ENCODE results near the gene HOXB3. TPM values are rescaled to one million over a fixed set of nuclear protein-coding genes. Genes with fewer than 3 reads are reported as not detected.
A peak's percentile ranks its signal among the peaks of the same experiment; 100 is the strongest.

Gene HOXB3
- total and polyA plus RNA-seq, 8 donors: 10.4 to 114 (median 89.4) TPM

GRCh38 chr17:48596735-48597527 is 6.9 kb upstream of the HOXB3 start:
- Histone ChIP-seq H3K27me3 (peaks cover 71 to 99% of the 10 kb centered on the region in 2 donors), H3K4me1 (peaks cover 12 to 37% of the 10 kb centered on the region in 2 donors), H3K9me3 (no peaks in the 10 kb centered on the region), H3K27ac (peak overlapping the region; percentile 68 to 82), H3K36me3 (no peaks in the 10 kb centered on the region), H3K4me3 (peak overlapping the region; percentile 43 to 44)
- intact Hi-C loops (cut with DNase I): loop anchor here in 1 of 2 donors (10.0 kb wide), 1 partner anchor 252 kb away; no protein-coding TSS in a partner anchor
- ATAC-seq (peak; percentile 21), DNase-seq (peak in 1 of 4 donors; percentile 32)
- no peak for TF ChIP-seq CTCF (IDR thresholded peaks at IDR 0.05)

- H3K4me1 ChIP-seq: peaks cover 12 to 36% of the 10 kb centered on the region in 2 donors
- peaks cover 68 to 99% of the 10 kb centered on the region in 2 donors for H3K27me3 ChIP-seq
- H3K27ac ChIP-seq: peak overlapping the region in 1 of 2 donors; percentile 33
- intact Hi-C loops (cut with DNase I): loop anchor here in 1 of 2 donors (10.0 kb wide), 1 partner anchor 251 kb away; no protein-coding TSS in a partner anchor
- no peak for DNase-seq
- H3K36me3 ChIP-seq: no peaks in the 10 kb centered on the region
- H3K9me3 ChIP-seq: no peaks in the 10 kb centered on the region
- H3K4me3 ChIP-seq: peak overlapping the region; percentile 9 to 44
- no peak for ATAC-seq
- TF ChIP-seq CTCF (IDR thresholded peaks at IDR 0.05): no peak
Observed at GRCh38 chr17:48596000-48596734, 6.1 kb upstream of the HOXB3 start.

- Histone ChIP-seq H3K9me3 (no peaks in the 10 kb centered on the region), H3K27ac (peak overlapping the region in 1 of 2 donors; percentile 90), H3K36me3 (no peaks in the 10 kb centered on the region), H3K27me3 (peaks cover 68 to 100% of the 10 kb centered on the region in 2 donors), H3K4me1 (peaks cover 12 to 36% of the 10 kb centered on the region in 2 donors), H3K4me3 (peak overlapping the region in 1 of 2 donors; percentile 44)
- no peak for TF ChIP-seq CTCF (IDR thresholded peaks at IDR 0.05)
- no peak for DNase-seq
- no peak for ATAC-seq
- intact Hi-C loops (cut with DNase I): loop anchor here in 1 of 2 donors (10.0 kb wide), 1 partner anchor 251 kb away; no protein-coding TSS in a partner anchor
Observed at GRCh38 chr17:48595278-48595999, 5.4 kb upstream of the HOXB3 start.

GRCh38 chr17:48594538-48595277 is 4.7 kb upstream of the HOXB3 start:
- intact Hi-C loops (cut with DNase I): loop anchor here in 1 of 2 donors (5.0 to 10.0 kb wide), 2 partner anchors 102 to 250 kb away; no protein-coding TSS in a partner anchor
- DNase-seq (peak in 1 of 4 donors; percentile 59), ATAC-seq (no peak)
- Histone ChIP-seq H3K27me3 (peaks cover 66 to 100% of the 10 kb centered on the region in 2 donors), H3K9me3 (no peaks in the 10 kb centered on the region), H3K27ac (peak overlapping the region; percentile 42 to 90), H3K4me3 (no peak overlapping the region), H3K36me3 (no peaks in the 10 kb centered on the region), H3K4me1 (peaks cover 12 to 36% of the 10 kb centered on the region in 2 donors)
- TF ChIP-seq CTCF (IDR thresholded peaks at IDR 0.05): no peak
